Endothelial cell of umbilical vein (primary cell): ENCODE data around the gene IPP.

Experiments used
- CTCF ChIP-seq, 2 donors: IDR thresholded peaks; 1 replicate in 1 of 2; 2 replicates in 1 of 2; pipeline ENCODE4 v1.5.1; 2011; ENCODE audit warnings: low read length in 2 of 2, mild to moderate bottlenecking in 2 of 2, moderate library complexity in 2 of 2, control low read depth in 1 of 2, inconsistent platforms in 1 of 2, low read depth in 1 of 2; ENCODE audit not compliant: insufficient read depth in 1 of 2; ENCODE audit errors: extremely low read depth in 1 of 2
- POLR2A ChIP-seq: IDR thresholded peaks from 2 replicates; pipeline ENCODE4 v1.6.1; 2012; ENCODE audit warnings: low read depth, mild to moderate bottlenecking, control low read depth, low read length
- POLR2AphosphoS5 ChIP-seq: IDR thresholded peaks from 2 replicates; pipeline ENCODE4 v1.6.1; 2012; ENCODE audit warnings: low read depth, mild to moderate bottlenecking, control low read depth, low read length, moderate library complexity; ENCODE audit not compliant: insufficient read depth
- TF ChIP-seq, protein P1 (sequence below): IDR thresholded peaks from 2 replicates; pipeline ENCODE4 v1.6.1; 2011; ENCODE audit not compliant: insufficient read depth, insufficient read length

DNA sequence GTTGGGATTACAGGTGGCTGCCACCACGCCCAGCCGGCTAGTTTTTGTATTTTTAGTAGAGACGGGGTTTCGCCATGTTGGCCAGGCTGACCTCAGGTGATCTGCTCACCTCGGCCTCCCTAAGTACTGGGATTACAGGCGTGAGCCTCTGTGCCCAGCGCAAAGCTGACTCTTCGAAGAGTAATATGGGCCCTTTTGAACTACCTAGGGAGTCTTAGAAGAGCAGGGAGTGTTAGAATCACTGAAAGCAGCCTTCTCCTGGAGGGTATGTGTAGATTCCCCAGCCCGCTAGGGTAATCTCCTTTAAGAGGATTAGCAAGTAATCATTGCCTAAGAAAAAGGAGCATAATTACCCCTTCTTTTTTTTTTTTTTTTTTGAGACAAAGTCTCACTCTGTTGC is 46.5 kb upstream of the IPP start:
- TF ChIP-seq CTCF (IDR thresholded peaks at IDR 0.05; ENCODE audit: extremely low read depth in 1 of 2, insufficient read depth in 1 of 2, low read depth in 1 of 2, low read length in 2 of 2) (no peak), POLR2AphosphoS5 (no peak), POLR2A (no peak)
- TF ChIP-seq, protein P1, sequence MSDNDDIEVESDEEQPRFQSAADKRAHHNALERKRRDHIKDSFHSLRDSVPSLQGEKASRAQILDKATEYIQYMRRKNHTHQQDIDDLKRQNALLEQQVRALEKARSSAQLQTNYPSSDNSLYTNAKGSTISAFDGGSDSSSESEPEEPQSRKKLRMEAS: no peak
